Measurements from ENCODE around the gene TAS2R10. TPM values are rescaled to one million over a fixed set of nuclear protein-coding genes. Genes with fewer than 3 reads are reported as not detected.

TAS2R10 gene
- total and polyA plus RNA-seq, 12 donors = 0.04 to 0.47 (median 0.29) TPM; not detected in 4

DNA sequence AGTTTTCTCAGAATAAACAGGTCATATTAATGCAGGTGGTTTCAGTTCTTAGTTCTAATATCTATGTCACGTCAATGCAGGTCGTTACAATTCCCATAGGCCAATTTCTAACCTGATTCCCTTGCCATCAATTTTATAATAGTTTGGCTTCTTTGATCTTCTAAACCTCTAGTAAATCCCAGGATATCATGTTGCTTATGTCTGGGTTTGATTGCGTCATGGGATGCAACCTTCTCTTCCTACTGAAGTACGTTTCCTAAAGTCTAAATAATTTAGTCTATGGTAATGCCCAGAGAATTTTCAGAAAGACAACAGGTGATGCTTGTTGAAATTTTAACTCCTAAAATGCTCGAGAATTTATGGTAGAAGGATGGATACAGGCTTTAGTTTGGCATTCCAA lies 42.9 kb downstream of the TAS2R10 start:
- H3K36me3 ChIP-seq = no peaks in the 10 kb centered on the region
- no peak for ATAC-seq
- intact Hi-C loops (cut with DNase I) = no loop called here

DNA sequence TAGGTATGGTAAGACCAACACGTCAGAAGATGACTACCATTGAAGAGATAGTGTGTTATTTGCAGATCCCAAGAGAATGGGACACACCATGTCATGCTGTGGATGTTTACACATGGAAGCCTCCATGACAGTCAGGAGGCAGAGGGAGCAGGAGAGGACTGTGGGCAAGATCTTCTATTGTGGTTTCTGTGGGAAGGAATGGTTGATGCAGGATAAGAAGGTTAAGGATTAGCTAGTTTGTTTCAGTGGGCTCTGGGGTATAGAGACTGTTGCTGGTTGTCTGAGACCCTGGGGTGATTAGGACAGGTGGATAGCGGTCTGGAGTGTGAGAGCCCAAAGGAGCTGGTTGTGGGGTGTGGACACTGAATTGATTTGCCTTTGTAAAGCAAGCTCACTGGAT lies 47.1 kb downstream of the TAS2R10 start:
- intact Hi-C loops (cut with DNase I) = loop anchor here in 1 of 10 donors (10.0 kb wide), 1 partner anchor 706 kb away; no protein-coding TSS in a partner anchor
- no peak overlapping the region for H3K4me3 ChIP-seq
- TF ChIP-seq, protein P1, sequence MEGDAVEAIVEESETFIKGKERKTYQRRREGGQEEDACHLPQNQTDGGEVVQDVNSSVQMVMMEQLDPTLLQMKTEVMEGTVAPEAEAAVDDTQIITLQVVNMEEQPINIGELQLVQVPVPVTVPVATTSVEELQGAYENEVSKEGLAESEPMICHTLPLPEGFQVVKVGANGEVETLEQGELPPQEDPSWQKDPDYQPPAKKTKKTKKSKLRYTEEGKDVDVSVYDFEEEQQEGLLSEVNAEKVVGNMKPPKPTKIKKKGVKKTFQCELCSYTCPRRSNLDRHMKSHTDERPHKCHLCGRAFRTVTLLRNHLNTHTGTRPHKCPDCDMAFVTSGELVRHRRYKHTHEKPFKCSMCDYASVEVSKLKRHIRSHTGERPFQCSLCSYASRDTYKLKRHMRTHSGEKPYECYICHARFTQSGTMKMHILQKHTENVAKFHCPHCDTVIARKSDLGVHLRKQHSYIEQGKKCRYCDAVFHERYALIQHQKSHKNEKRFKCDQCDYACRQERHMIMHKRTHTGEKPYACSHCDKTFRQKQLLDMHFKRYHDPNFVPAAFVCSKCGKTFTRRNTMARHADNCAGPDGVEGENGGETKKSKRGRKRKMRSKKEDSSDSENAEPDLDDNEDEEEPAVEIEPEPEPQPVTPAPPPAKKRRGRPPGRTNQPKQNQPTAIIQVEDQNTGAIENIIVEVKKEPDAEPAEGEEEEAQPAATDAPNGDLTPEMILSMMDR (IDR thresholded peaks at IDR 0.05) = no peak
- whole genome bisulfite sequencing, 2 donors = 73 to 88% methylated on average over 2 of the region's 2 CpGs
- ATAC-seq (no peak), DNase-seq (no peak)
- H3K9me3 ChIP-seq = no peaks in the 10 kb centered on the region
- H3K4me1 ChIP-seq = no peaks in the 10 kb centered on the region
- peaks cover 0 to 17% (median 7%) of the 10 kb centered on the region in 7 donors for H3K27me3 ChIP-seq
- H3K36me3 ChIP-seq = no peaks in the 10 kb centered on the region
- H3K27ac ChIP-seq = no peak overlapping the region

More for the DNA sequence above, 42.9 kb downstream of the TAS2R10 start:
- no peak overlapping the region for H3K4me3 ChIP-seq
- WGBS, 2 donors = 77 to 81% methylated on average over 5 of the region's 5 CpGs
- H3K27ac ChIP-seq = no peak overlapping the region
- DNase-seq = no peak
- no peaks in the 10 kb centered on the region for H3K9me3 ChIP-seq
- no peaks in the 10 kb centered on the region for H3K4me1 ChIP-seq
- TF ChIP-seq, protein P1 (IDR thresholded peaks at IDR 0.05) = no peak
- peaks cover 0 to 3% (median 0%) of the 10 kb centered on the region in 7 donors for H3K27me3 ChIP-seq

Other genes starting within 250 kb of the TAS2R10 start
- 10 to 100 TPM; 10.9 to 17.1 (median 13.4) TPM for gene MAGOHB, start 212.7 kb downstream of the TAS2R10 start, total RNA-seq
- gene MAGOHB, start 212.7 kb downstream of the TAS2R10 start, polyA plus RNA-seq = 10 to 100 TPM; 14.6 to 15.1 TPM
- 1 to 10 TPM in 1 of 10 donors, under 1 TPM in 2, not detected in 7; 0.15 to 1.2 (median 0.15) TPM for gene STYK1, start 152.3 kb downstream of the TAS2R10 start, total RNA-seq
- gene STYK1, start 152.3 kb downstream of the TAS2R10 start, polyA plus RNA-seq = under 1 TPM in 1 of 2 donors, not detected in 1; 0.01 TPM
- gene YBX3, start 103.0 kb downstream of the TAS2R10 start, total RNA-seq = 1,000 to 10,000 TPM in 1 of 10 donors, 100 to 1,000 TPM in 9; 516 to 1,012 (median 632) TPM
- gene YBX3, start 103.0 kb downstream of the TAS2R10 start, polyA plus RNA-seq = 1,000 to 10,000 TPM in 1 of 2 donors, 100 to 1,000 TPM in 1; 244 to 1,254 TPM
- gene TAS2R7, start 23.7 kb downstream of the TAS2R10 start, total RNA-seq = not detected
- not detected for gene TAS2R7, start 23.7 kb downstream of the TAS2R10 start, polyA plus RNA-seq
- gene TAS2R8, start 19.1 kb downstream of the TAS2R10 start, total RNA-seq = not detected
- gene TAS2R8, start 19.1 kb downstream of the TAS2R10 start, polyA plus RNA-seq = not detected
- not detected for gene TAS2R9, start 16.2 kb downstream of the TAS2R10 start, total RNA-seq
- gene TAS2R9, start 16.2 kb downstream of the TAS2R10 start, polyA plus RNA-seq = not detected
- 1 to 10 TPM; 1.4 to 4.2 (median 1.9) TPM for gene PRR4, start 23.1 kb upstream of the TAS2R10 start, total RNA-seq
- 10 to 100 TPM in 1 of 2 donors, 1 to 10 TPM in 1; 2.6 to 11.8 TPM for gene PRR4, start 23.1 kb upstream of the TAS2R10 start, polyA plus RNA-seq
- gene PRH1, start 57.9 kb upstream of the TAS2R10 start, total RNA-seq = 10 to 100 TPM in 1 of 10 donors, 1 to 10 TPM in 9; 6.3 to 11.7 (median 7.0) TPM
- gene PRH1, start 57.9 kb upstream of the TAS2R10 start, polyA plus RNA-seq = 1 to 10 TPM; 2.4 TPM
- 1 to 10 TPM in 1 of 10 donors, under 1 TPM in 9; 0.28 to 1.1 (median 0.46) TPM for gene TAS2R13, start 83.2 kb upstream of the TAS2R10 start, total RNA-seq
- gene TAS2R13, start 83.2 kb upstream of the TAS2R10 start, polyA plus RNA-seq = under 1 TPM; 0.04 to 0.15 TPM
- gene PRH2, start 102.9 kb upstream of the TAS2R10 start, total RNA-seq = not detected
- gene PRH2, start 102.9 kb upstream of the TAS2R10 start, polyA plus RNA-seq = not detected
- 1 to 10 TPM in 4 of 10 donors, under 1 TPM in 6; 0.64 to 1.6 (median 0.91) TPM for gene TAS2R14, start 112.9 kb upstream of the TAS2R10 start, total RNA-seq
- gene TAS2R14, start 112.9 kb upstream of the TAS2R10 start, polyA plus RNA-seq = 1 to 10 TPM in 1 of 2 donors, under 1 TPM in 1; 0.30 to 1.7 TPM
- gene TAS2R50, start 160.6 kb upstream of the TAS2R10 start, total RNA-seq = under 1 TPM in 7 of 10 donors, not detected in 3; 0.24 to 0.88 (median 0.59) TPM
- gene TAS2R50, start 160.6 kb upstream of the TAS2R10 start, polyA plus RNA-seq = not detected
- gene TAS2R20, start 171.9 kb upstream of the TAS2R10 start, total RNA-seq = under 1 TPM; 0.26 to 0.64 (median 0.42) TPM
- gene TAS2R20, start 171.9 kb upstream of the TAS2R10 start, polyA plus RNA-seq = under 1 TPM; 0.13 to 0.29 TPM
- 1 to 10 TPM in 2 of 10 donors, under 1 TPM in 8; 0.25 to 1.2 (median 0.77) TPM for gene TAS2R19, start 196.3 kb upstream of the TAS2R10 start, total RNA-seq
- under 1 TPM; 0.12 to 0.59 TPM for gene TAS2R19, start 196.3 kb upstream of the TAS2R10 start, polyA plus RNA-seq
- gene TAS2R31, start 205.0 kb upstream of the TAS2R10 start, total RNA-seq = 1 to 10 TPM in 1 of 10 donors, under 1 TPM in 9; 0.38 to 1.6 (median 0.84) TPM
- gene TAS2R31, start 205.0 kb upstream of the TAS2R10 start, polyA plus RNA-seq = under 1 TPM; 0.12 to 0.29 TPM
- under 1 TPM in 7 of 10 donors, not detected in 3; 0.28 to 0.93 (median 0.51) TPM for gene TAS2R46, start 235.9 kb upstream of the TAS2R10 start, total RNA-seq
- not detected for gene TAS2R46, start 235.9 kb upstream of the TAS2R10 start, polyA plus RNA-seq